HG02642 (cell line): ENCODE measurements around the gene NOC2L.
"Not testable (repeated sequence)": the region's sequence is repeated elsewhere in the genome, so short reads cannot be mapped to it uniquely, and the experiment has no call there.

Experiments
- ATAC-seq: cut with Tn5 transposase; IDR thresholded peaks from one replicate; pipeline ENCODE4 v1.9.1; 2021; ENCODE audit warnings: mild to moderate bottlenecking; ENCODE audit not compliant: unreplicated experiment, poor library complexity

NOC2L gene

DNA sequence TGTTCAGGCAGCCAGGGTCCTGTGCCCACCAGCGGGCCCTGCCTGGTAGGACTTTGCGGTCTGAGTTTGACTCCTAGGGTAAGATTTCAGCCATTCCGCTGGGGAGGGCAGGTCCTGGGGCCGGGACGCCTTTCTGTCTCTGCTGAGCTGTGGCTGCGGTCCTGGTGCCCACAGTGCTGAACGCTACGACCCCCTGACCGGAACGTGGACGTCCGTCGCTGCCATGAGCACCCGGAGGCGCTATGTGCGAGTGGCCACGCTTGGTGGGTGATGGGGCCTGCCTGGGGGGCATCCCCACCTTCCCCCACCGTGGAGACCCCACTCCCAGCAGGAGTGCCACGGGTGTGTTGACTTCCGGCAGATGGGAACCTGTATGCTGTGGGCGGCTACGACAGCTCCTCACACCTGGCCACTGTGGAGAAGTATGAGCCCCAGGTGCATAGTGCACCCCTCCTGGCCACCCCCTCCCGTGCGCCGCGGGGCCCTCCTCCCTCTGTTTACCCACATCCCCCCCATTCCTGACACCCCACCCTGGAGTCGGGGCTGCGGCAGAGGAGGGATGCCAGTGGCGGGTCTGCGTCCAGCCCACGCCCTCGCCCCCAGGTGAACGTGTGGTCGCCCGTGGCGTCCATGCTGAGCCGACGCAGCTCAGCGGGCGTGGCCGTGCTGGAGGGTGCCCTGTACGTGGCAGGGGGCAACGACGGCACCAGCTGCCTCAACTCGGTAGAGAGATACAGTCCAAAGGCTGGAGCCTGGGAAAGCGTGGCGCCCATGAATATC lies 4.9 kb upstream of the NOC2L start:
- no peak for ATAC-seq

DNA sequence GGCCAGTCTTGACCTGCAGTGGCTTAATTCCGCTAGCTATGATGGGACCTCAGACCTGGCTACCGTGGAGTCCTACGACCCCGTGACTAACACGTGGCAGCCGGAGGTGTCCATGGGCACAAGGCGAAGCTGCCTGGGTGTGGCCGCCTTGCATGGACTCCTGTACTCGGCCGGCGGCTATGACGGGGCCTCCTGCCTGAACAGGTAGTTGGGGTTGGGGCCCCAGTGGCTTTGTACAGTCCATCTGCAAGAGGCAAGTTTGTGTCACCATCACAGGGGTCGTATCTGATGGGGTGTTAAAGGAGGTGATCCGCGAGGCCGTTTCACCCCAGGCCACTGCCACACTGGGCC lies 4.2 kb upstream of the NOC2L start:
- no peak for ATAC-seq

DNA sequence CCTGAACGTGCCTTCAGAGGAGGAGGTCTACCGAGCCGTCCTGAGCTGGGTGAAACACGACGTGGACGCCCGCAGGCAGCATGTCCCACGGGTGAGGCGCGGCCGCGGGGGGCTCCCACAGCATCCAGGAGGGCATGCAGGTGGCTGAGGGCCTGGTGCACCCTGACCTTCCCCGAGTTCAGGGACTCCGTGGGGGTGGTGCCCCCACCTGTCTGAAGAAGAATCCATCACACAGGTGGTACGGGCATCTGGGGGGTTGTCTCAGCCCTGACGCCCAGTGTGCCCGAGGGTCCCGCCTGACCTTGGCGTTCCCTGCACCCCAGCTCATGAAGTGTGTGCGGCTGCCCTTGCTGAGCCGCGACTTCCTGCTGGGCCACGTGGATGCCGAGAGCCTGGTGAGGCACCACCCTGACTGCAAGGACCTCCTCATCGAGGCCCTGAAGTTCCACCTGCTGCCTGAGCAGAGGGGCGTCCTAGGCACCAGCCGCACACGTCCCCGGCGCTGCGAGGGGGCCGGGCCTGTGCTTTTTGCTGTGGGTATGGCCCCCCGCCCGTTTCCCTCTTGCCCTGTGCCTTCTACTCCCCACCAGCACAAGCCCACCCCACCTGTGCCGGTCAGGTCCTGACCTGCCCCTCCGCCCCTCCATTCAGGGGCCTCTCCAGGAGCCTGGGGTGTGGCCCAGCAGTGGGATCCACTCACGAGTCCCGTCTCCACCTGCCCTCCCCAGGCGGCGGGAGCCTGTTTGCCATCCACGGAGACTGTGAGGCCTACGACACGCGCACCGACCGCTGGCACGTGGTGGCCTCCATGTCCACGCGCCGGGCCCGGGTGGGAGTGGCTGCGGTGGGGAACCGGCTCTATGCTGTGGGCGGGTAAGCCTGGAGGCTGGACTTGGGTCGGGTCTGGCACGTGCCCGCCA lies 3.6 kb upstream of the NOC2L start:
- ATAC-seq: no peak

DNA sequence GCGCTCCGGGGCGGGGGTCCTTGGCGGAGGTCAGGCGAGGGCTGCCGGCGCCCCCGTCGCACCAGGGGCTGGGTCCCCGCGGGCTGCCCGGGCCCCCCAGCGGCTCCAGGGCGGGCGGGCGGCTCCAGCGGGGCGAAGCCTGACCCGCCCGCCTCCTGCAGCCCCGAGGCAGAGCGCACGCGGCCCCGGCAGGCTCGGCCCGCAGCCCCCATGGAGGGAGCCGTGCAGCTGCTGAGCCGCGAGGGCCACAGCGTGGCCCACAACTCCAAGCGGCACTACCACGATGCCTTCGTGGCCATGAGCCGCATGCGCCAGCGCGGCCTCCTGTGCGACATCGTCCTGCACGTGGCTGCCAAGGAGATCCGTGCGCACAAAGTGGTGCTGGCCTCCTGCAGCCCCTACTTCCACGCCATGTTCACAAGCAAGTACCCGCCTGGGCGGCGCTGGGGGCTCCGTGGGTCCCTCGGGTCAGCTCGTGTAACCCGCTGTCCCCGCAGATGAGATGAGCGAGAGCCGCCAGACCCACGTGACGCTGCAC lies 2.1 kb upstream of the NOC2L start:
- no peak for ATAC-seq

DNA sequence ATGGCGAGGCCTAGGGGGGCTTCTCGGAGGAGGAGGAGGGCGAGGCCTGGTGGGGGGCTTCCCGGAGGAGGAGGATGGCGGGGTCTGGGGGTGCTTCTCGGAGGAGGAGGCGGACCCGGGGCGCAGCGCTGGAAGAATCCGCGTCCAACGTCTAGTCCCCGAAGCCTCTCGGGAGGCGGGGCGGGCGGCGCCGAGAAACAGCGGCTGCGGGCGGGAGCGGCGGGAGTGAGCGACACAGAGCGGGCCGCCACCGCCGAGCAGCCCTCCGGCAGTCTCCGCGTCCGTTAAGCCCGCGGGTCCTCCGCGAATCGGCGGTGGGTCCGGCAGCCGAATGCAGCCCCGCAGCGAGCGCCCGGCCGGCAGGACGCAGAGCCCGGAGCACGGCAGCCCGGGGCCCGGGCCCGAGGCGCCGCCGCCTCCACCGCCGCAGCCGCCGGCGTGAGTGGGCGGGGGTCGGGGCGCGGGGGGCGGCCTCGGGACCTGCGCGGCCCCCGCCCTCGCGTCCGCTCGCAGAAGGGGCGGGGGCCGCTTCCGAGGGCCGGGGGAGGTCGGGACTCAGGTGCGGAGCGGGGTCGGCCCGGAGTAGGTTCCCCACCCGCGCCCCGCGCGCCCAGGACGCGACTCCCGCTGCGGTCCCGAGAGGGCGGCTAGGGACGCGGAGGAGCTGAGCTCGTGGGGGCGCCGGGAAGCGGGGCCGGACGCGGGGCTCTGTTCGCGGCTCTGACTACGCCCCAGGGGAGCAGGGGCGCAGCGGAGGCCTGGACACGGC lies 1.5 kb upstream of the NOC2L start, which contains the start of gene KLHL17:
Gene KLHL17, plus strand, starts transcription at position 222 of the 769 bp plus-strand sequence. Its CDS starts 110 bp downstream, at position 332.
- peak; percentile 43 for ATAC-seq

DNA sequence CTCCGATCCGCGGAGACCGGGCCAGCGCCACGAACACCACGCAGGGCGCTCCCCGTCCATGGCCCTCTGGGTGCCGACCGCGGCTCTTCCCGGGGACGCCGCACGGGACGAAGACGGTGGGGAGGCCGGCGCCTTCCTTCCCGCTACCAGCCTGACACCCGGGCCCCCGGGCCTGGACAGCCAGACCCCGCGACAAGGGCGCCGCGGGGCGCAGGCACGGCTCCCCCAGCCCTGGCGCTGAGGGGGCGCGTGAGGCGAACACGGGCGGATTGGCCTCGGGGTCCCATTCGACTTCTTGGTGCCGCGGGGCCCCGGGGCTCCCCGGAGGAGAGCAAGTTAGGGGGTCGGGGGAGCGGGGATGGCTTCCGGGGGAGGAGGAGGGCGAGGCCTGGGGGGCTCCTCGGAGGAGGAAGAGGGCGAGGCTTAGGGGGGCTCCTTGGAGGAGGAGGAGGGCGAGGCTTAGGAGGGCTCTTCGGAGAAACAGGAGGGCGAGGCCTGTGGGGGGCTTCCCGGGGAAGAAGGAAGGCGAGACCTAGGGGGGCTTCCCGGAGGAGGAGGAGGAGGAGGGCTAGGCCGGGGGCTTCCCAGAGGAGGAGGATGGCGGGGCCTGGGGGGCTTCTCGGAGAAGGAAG lies 791 bp upstream of the NOC2L start:
- ATAC-seq: no peak

DNA sequence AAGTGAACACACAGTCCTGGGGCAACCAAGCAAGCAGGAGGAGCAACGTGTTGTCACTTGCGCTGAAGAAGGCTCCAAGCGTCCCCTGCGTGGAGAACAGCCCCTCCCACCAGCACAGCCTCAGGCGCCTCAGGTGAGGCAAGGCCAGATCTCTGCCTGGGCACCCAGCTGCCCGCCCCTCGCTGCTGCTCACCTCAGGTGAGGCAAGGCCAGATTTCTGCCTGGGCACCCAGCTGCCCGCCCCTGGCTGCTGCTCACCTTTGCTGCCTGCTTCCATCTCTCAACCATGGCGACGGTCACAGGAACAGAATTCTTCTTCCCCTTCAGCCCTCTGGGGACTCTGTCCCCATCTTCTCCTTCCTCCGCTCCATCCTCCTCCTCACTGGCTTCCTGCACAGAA lies 2.4 kb downstream of the NOC2L start:
- ATAC-seq: no peak

DNA sequence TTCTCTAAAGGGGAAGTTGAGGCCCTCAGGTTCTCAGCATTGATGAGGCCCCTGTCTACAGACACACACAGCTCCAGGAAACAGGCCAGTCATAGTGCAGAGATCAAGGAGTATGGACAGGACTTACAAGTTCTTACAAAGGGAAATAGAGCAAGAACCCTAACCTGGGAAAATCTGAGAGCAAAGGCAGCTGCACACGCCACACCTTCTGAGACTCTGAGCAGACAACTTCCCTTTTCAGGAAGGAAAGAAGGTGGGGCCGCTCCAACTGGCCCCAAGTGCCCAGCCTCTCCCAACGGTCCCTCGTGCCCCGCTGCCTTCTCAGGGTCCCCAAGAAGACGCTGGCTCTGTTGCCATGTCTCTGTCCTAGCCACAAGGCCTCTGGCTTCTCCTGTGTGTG lies 3.6 kb downstream of the NOC2L start:
- ATAC-seq: no peak

DNA sequence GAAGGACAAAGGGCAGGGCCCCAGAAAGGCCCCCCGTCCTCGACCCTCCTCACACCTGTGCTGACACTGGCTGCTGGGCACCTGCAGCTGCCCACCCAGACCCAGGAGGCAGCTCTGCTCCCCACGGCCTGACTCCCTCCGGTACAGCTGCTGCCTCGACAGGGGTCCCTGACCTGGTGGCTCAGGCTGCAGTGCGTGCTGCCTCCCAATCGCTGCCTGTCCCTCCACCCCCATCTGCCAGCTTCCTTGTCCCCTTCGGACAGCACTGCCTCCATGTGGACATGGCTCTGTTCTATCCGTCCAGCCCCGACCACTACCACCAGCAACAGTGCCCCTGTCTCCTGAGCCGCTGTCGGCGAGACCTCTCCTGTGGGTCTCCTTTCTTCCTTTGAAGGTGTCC lies 4.1 kb downstream of the NOC2L start:
- ATAC-seq: no peak

DNA sequence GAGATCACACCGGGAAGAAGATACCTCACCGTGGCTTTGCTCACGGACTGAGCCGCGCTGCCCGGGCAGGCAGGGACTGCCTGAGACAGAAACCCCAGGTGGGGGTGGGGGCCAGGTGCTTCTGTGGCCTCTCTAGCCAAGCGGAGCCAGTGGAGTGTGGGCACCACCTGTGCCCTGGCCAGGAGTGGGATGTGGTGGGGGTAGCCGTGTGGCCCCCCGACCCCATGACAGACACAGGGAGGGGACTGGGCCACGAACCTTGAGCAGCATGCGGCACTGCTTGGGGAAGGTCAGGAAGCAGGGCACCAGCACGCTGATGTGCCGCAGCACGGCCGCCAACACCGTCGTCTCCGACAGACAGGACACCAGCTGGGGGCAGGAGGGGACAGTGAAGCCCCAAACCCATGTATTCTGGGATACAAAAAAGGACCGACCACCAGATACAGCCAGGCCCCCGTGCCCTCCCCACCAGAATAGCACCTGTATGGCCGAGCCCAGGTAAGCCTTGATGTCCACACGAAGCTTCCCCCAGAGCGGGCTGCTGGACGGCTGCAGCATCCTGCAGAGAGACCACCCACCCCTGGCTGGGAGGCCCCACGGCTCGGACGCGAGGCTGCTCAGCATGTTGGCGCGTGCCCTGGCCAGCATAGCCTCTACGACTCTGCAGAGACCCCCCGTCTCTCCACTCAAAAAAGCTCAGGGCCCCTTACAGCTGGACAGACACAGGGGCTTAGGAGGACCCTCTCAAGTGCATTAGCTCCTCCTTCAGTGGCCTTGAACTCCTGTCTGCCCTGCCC lies 5.3 kb downstream of the NOC2L start:
- no peak for ATAC-seq

DNA sequence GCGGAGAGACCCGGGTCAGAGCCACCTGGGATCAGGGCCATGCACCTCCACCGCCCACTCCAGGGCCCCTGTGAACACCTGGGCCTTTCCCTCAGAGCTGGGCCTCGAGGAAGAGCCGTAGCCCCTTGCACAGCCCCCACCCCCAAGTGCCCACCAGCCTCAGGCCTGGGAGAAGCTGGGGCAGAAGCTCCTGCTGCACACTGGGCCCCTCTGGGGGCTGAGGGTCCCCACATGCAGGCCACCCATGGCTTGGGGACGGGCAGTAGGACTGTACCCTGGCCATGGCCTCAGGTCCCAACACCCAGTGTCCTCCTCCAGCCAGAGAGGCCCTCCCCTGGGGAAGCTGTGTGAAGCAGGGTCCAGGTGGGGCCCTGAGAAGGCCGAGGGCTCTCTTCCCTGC lies 6.5 kb downstream of the NOC2L start:
- ATAC-seq: no peak

DNA sequence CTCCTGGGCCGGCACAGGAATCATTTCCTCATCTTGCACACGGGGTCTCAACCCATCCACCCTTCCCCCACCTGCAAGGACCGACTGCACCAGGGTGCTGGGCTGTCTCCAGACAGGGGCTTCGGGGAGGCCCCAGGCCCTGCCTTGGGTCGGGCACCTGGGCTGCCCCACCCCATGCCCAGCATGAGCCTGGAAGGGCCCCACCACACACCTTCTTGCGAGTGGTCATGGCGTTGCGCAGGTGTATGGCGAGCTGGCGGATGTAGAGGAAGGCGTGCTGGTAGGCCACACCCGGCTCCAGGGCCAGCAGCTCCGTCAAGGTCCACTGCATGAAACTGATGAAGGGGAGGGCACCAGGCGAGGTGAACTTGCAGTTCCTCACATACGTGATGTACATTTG lies 6.9 kb downstream of the NOC2L start:
- no peak for ATAC-seq

DNA sequence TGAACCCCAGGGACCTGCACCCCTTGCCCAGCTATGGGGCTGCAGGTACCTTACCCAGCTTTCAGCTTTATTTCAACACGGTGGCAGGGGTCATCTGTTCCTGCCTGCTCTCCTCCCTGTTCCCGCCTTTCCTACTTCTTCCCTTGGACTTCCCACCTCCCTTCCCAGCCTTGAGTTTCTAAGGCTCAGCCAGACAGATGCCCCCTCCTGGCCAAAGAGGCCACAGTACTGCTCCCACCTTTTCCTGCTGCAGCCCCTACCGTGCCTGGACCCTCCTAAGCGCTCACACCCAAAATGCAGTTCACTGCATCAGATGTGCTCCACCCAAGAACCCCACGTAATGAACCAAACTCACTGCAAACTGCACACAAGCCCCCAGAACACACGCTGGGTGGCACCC lies 7.7 kb downstream of the NOC2L start:
- ATAC-seq: no peak

DNA sequence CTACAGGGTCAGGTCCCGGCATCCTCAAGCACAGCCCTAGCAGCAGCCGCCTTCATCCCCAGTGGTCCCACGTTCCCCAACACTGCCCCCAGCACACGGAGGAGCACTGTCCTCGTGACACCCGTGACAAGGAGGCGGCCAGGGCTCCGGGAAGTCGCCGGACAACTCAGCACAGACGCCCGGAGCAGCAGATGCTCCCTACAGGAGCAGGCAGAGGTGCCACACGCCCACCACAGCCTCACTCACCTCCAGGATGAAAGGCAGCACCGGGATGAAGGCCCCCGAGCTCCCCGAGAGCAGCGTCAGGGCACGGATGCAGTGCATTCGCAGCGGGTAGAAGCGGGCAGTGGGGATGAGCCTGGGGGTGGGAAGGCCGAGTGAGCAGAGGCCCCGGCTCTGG lies 8.2 kb downstream of the NOC2L start:
- no peak for ATAC-seq

DNA sequence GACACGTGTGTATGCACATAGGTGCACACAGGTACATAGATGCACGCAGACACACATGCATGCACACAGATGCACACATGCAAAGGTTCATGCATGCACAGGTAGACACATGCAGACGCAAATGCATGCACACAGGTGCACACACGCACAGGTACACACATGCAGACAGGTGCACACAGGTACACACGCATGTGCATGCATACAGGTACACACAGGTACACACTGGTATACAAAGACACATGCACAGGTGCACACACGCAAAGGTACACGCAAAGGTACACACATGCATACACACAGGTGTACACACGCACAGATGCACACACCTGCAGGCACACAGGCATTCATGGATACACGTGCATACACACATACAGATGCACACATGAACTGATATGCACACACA lies 8.8 kb downstream of the NOC2L start:
- ATAC-seq: no peak

DNA sequence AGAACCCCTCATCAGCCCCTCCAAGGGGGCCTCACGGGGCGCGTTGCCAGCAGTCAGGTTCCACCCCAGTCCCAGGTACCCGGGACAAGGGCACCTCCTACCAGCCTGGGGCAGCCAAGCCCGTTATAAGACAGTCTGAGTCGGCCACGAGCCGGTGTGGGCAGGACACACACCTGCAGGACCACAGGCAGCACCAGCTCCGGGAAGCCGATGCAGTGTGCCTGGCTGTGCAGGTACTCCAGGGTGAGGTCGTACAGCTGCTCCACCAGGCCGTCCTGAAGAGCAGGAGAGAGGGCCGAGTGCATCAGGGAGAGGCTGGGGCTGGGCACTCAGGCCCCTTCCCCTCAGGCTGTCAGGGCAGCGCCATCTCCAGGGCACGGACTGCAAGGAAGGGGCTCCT lies 11.1 kb downstream of the NOC2L start:
- no peak for ATAC-seq

DNA sequence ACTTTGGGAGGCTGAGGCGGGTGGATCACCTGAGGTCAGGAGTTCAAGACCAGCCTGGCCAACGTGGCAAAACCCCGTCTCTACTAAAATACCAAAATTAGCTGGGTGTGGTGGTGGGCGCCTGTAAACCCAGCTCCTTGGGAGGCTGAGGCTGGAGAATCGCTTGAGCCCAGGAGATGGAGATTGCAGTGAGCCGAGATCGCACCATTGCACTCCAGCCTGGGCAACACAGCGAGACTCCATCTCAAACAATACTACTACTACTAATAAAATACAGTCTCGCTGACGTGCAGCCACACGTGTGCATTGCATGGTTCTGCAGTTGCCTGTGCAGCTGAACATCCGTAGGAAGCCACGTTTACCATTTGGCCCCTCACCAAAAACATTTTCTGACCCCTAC lies 12.2 kb downstream of the NOC2L start:
- ATAC-seq: not testable (repeated sequence)

DNA sequence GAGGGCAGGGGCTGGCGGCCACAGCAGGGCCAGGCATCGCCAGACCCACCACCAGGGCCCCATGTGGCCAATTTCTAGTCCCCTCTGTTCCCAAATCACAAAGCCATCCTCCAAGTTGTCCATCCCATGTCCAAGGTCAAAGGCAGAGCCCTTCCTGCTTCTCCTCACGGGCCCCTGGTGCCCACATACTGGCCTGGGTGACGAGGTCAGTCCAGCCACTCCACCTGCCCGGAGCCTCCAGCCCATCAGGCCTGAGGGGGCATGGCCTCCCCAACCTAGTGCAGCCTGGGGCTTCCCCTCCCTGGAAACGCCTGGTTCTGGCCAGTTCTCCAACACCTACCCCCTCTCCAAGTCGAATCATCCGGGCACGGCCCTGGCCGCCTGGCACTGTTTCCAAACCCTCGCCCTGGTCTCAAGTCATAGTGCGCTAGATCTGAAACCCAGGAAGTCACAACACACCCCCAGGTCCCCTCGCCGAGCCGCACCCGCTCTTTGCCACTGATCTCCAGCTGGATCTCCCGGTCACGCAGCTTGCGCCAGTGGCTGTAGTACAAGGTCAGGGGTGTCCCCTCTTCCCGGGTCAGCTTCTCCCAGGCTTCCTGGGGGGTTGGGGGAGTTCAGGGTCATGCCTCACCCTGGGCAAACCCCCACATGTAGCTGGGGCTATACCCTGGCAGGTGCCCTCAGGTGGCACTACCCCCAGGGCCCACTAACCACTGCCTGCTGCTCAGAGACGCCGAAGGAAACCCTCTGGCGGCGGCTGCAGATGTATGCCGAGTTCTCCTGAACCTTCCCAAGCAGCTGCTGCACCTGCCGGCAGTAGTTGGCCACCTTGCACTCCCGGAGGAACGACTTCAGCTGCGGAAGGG lies 13.1 kb downstream of the NOC2L start:
- ATAC-seq: no peak
